ENCODE measurements around the gene LRRC10.
A peak's percentile ranks its signal among the peaks of the same experiment; 100 is the strongest.

LRRC10 gene

DNA sequence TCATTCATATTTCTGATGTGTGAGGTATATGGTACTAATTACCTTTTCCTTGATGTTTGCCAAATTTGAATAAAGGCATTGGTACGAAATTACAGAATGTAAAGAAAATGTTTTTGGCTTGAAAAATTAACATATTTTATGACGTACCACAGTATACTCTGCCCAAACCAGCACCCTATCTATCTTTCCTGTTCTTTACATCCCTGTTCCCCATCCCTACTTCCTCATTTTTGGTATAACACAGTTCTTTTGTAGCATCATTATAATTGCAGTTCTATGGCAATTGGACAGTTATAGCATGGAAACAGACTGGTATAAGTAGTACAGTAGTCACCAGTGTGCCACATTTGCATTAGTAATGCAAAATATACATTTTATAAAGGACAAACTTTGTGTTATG is 32.4 kb downstream of the LRRC10 start (continued):
- TF ChIP-seq ZNF704 (tag by site-specific recombination; IDR thresholded peaks at IDR 0.05): no peak
- TF ChIP-seq IKZF3 (tag by site-specific recombination; IDR thresholded peaks at IDR 0.05): no peak
- TF ChIP-seq TSHZ1 (tag by site-specific recombination; IDR thresholded peaks at IDR 0.05; ENCODE audit: borderline replicate concordance): no peak
- no peak for TF ChIP-seq ZNF394 (tag by site-specific recombination; IDR thresholded peaks at IDR 0.05; ENCODE audit: borderline replicate concordance)
- TF ChIP-seq ZNF214 (tag by site-specific recombination; IDR thresholded peaks at IDR 0.05; ENCODE audit: borderline replicate concordance): no peak

GRCh38 chr12:69575346-69575745 is 35.4 kb downstream of the LRRC10 start:
- H3K27ac ChIP-seq (ENCODE audit: extremely low read depth, low read depth, low read length): no peak overlapping the region
- ChIA-PET POLR2A (no interaction called here), CTCF (interaction anchor here (0.8 kb wide), 2 partner anchors 217 to 284 kb away, joined by 3 read pairs; no protein-coding TSS in a partner anchor)
- H3K4me3 ChIP-seq (ENCODE audit: low read depth, low read length): no peak overlapping the region
- peaks cover 25 to 48% of the 10 kb centered on the region in 2 experiments for H3K36me3 ChIP-seq (ENCODE audit: control insufficient read depth in 2 of 2, insufficient read depth in 1 of 2, low read length in 2 of 2)
- H3K9me3 ChIP-seq (ENCODE audit: control insufficient read depth, insufficient read depth, low read depth, low read length): no peaks in the 10 kb centered on the region
- TF ChIP-seq WT1 (tag by site-specific recombination; IDR thresholded peaks at IDR 0.05) (no peak), ZNF600 (tag by site-specific recombination; IDR thresholded peaks at IDR 0.05) (no peak), SP7 (tag by site-specific recombination; IDR thresholded peaks at IDR 0.05) (no peak), ZNF391 (tag by site-specific recombination; IDR thresholded peaks at IDR 0.05; ENCODE audit: borderline replicate concordance, low read depth) (no peak), ZFHX2 (tag by site-specific recombination; conservative IDR thresholded peaks at IDR 0.05) (no peak), ZNF514 (tag by site-specific recombination; IDR thresholded peaks at IDR 0.05) (no peak)
- H3K4me1 ChIP-seq (ENCODE audit: control insufficient read depth, insufficient read depth, low read length): no peaks in the 10 kb centered on the region

GRCh38 chr12:69570545-69571399 is 39.9 kb downstream of the LRRC10 start:
- Histone ChIP-seq H3K4me1 (ENCODE audit: control insufficient read depth, insufficient read depth, low read length) (no peaks in the 10 kb centered on the region), H3K36me3 (ENCODE audit: control insufficient read depth in 2 of 2, insufficient read depth in 1 of 2, low read length in 2 of 2) (peaks cover 25 to 50% of the 10 kb centered on the region in 2 experiments), H3K4me3 (ENCODE audit: low read depth, low read length) (no peak overlapping the region), H3K27ac (ENCODE audit: extremely low read depth, low read depth, low read length) (no peak overlapping the region), H3K9me3 (ENCODE audit: control insufficient read depth, insufficient read depth, low read depth, low read length) (no peaks in the 10 kb centered on the region)
- POLR2A ChIA-PET: interaction anchor here (0.6 to 1.8 kb wide), 2 partner anchors 100 to 214 kb away, joined by 3 to 6 read pairs; partner anchors contain the start of gene FRS2
- TF ChIP-seq ZNF600 (tag by site-specific recombination; IDR thresholded peaks at IDR 0.05) (no peak), ZNF654 (tag by site-specific recombination; IDR thresholded peaks at IDR 0.05; ENCODE audit: low read depth) (peak; percentile 54), ZNF660 (tag by site-specific recombination; IDR thresholded peaks at IDR 0.05) (0 out of 2 replicates have a peak, but pooled peaks have one; percentile 64)
- CTCF ChIA-PET: interaction anchor here (0.5 to 4.8 kb wide), 39 partner anchors 8 to 281 kb away, joined by 3 to 63 read pairs (median 4); partner anchors contain the start of gene FRS2
